HUES64 (cell line): ENCODE data around the gene RPP40.

Experiments used
- H3K27ac ChIP-seq: 2 replicates; pipeline ENCODE4 v1.7.0; 2013; ENCODE audit warnings: low read depth, low read length, inconsistent platforms
- H3K27me3 ChIP-seq: 2 replicates; pipeline ENCODE4 v1.6.1; 2013; ENCODE audit warnings: mild to moderate bottlenecking, low read length; ENCODE audit not compliant: insufficient read depth
- H3K36me3 ChIP-seq: 2 replicates; pipeline ENCODE4 v1.6.1; 2013; ENCODE audit warnings: mild to moderate bottlenecking, low read length; ENCODE audit not compliant: insufficient read depth
- H3K4me1 ChIP-seq: 2 replicates; pipeline ENCODE4 v1.6.1; 2013; ENCODE audit warnings: mild to moderate bottlenecking, low read length, moderate library complexity; ENCODE audit not compliant: insufficient read depth
- H3K4me3 ChIP-seq: 2 replicates; pipeline ENCODE4 v1.5.1; 2013; ENCODE audit warnings: mild to moderate bottlenecking, low read length, moderate library complexity
- H3K9ac ChIP-seq: 2 replicates; pipeline ENCODE4 v1.6.1; 2013; ENCODE audit warnings: mild to moderate bottlenecking, low read depth, low read length
- H3K9me3 ChIP-seq: 2 replicates; pipeline ENCODE4 v1.6.1; 2013; ENCODE audit warnings: low read depth, low read length; ENCODE audit not compliant: insufficient read depth
- WGBS: fragments of 150-250, 120-280 bp; methylation state at CpG from one replicate; pipeline ENCODE4 v1.1.7; 2013; ENCODE audit warnings: missing lambda C conversion rate; 5-methylcytosine and 5-hydroxymethylcytosine counted together

Gene RPP40

GRCh38 chr6:4983322-4983721 lies 20.5 kb downstream of the RPP40 start:
- Histone ChIP-seq H3K36me3 (no peaks in the 10 kb centered on the region), H3K9me3 (peaks cover 8% of the 10 kb centered on the region; the same call in 1 of the 2 replicates), H3K9ac (no peak overlapping the region), H3K4me1 (no peaks in the 10 kb centered on the region; the same call in 1 of the 2 replicates), H3K4me3 (no peak overlapping the region), H3K27ac (no peak overlapping the region), H3K27me3 (no peaks in the 10 kb centered on the region)
- 90% methylated on average over 6 of the region's 6 CpGs for WGBS

GRCh38 chr6:4981761-4982160 lies 22.1 kb downstream of the RPP40 start:
- Histone ChIP-seq H3K4me1 (no peaks in the 10 kb centered on the region; the same call in 1 of the 2 replicates), H3K4me3 (no peak overlapping the region), H3K36me3 (no peaks in the 10 kb centered on the region), H3K27ac (no peak overlapping the region), H3K9me3 (peaks cover 10% of the 10 kb centered on the region; the same call in 1 of the 2 replicates), H3K27me3 (no peaks in the 10 kb centered on the region), H3K9ac (no peak overlapping the region)
- 89% methylated on average over 6 of the region's 6 CpGs for WGBS

- H3K27ac ChIP-seq, result no peak overlapping the region
- H3K4me1 ChIP-seq, result peaks cover 7% of the 10 kb centered on the region
- 95% methylated on average over 2 of the region's 3 CpGs for WGBS
- H3K9me3 ChIP-seq, result peaks cover 11% of the 10 kb centered on the region; the same call in 1 of the 2 replicates
- H3K27me3 ChIP-seq, result no peaks in the 10 kb centered on the region
- no peaks in the 10 kb centered on the region for H3K36me3 ChIP-seq
- no peak overlapping the region for H3K9ac ChIP-seq
- H3K4me3 ChIP-seq, result no peak overlapping the region
These were observed 24.4 kb downstream of the RPP40 start for GRCh38 chr6:4979426-4979825.

- Histone ChIP-seq H3K27ac (no peak overlapping the region), H3K36me3 (no peaks in the 10 kb centered on the region), H3K9me3 (peaks cover 11% of the 10 kb centered on the region; the same call in 1 of the 2 replicates), H3K4me1 (peaks cover 19% of the 10 kb centered on the region), H3K4me3 (no peak overlapping the region), H3K9ac (no peak overlapping the region), H3K27me3 (no peaks in the 10 kb centered on the region)
- 95% methylated on average over 5 of the region's 5 CpGs for WGBS
These were observed 26.4 kb downstream of the RPP40 start for GRCh38 chr6:4977468-4977867.

GRCh38 chr6:4975506-4975905 lies 28.3 kb downstream of the RPP40 start:
- Histone ChIP-seq H3K4me3 (no peak overlapping the region), H3K36me3 (no peaks in the 10 kb centered on the region), H3K9ac (no peak overlapping the region), H3K27me3 (no peaks in the 10 kb centered on the region), H3K4me1 (peaks cover 19% of the 10 kb centered on the region), H3K9me3 (peaks cover 11% of the 10 kb centered on the region; the same call in 1 of the 2 replicates), H3K27ac (no peak overlapping the region)
- WGBS, result 90% methylated on average over 2 of the region's 3 CpGs

GRCh38 chr6:4974962-4975361 lies 28.9 kb downstream of the RPP40 start:
- Histone ChIP-seq H3K9ac (no peak overlapping the region), H3K27me3 (no peaks in the 10 kb centered on the region), H3K4me3 (no peak overlapping the region), H3K27ac (no peak overlapping the region), H3K36me3 (no peaks in the 10 kb centered on the region), H3K9me3 (peaks cover 11% of the 10 kb centered on the region; the same call in 1 of the 2 replicates), H3K4me1 (peaks cover 19% of the 10 kb centered on the region)
- WGBS, result 93% methylated on average over 8 of the region's 8 CpGs

- H3K9ac ChIP-seq, result peak overlapping the region; percentile 54; the same call in 1 of the 2 replicates
- peak overlapping the region; percentile 70 for H3K27ac ChIP-seq
- H3K4me1 ChIP-seq, result peaks cover 19% of the 10 kb centered on the region
- peaks cover 7% of the 10 kb centered on the region; the same call in 1 of the 2 replicates for H3K9me3 ChIP-seq
- no peaks in the 10 kb centered on the region for H3K27me3 ChIP-seq
- H3K36me3 ChIP-seq, result no peaks in the 10 kb centered on the region
- no peak overlapping the region for H3K4me3 ChIP-seq
- WGBS, result 39% methylated on average over 14 of the region's 14 CpGs
These were observed 29.7 kb downstream of the RPP40 start for GRCh38 chr6:4973982-4974745.

GRCh38 chr6:4973415-4973814 lies 30.4 kb downstream of the RPP40 start:
- Histone ChIP-seq H3K9me3 (0 out of 2 replicates have a peak, but pooled peaks cover 3% of the 10 kb centered on the region), H3K27ac (no peak overlapping the region; the same call in 1 of the 2 replicates), H3K9ac (peak overlapping the region; percentile 54; the same call in 1 of the 2 replicates), H3K27me3 (no peaks in the 10 kb centered on the region), H3K4me1 (peaks cover 19% of the 10 kb centered on the region), H3K4me3 (no peak overlapping the region), H3K36me3 (no peaks in the 10 kb centered on the region)
- 95% methylated on average over 12 of the region's 13 CpGs for WGBS

- 0 out of 2 replicates have a peak, but pooled peaks cover 3% of the 10 kb centered on the region for H3K9me3 ChIP-seq
- no peaks in the 10 kb centered on the region for H3K27me3 ChIP-seq
- H3K4me1 ChIP-seq, result peaks cover 19% of the 10 kb centered on the region
- H3K4me3 ChIP-seq, result no peak overlapping the region
- no peak overlapping the region for H3K9ac ChIP-seq
- H3K36me3 ChIP-seq, result no peaks in the 10 kb centered on the region
- no peak overlapping the region for H3K27ac ChIP-seq
- WGBS, result 93% methylated on average over 10 of the region's 10 CpGs
These were observed 31.4 kb downstream of the RPP40 start for GRCh38 chr6:4972438-4972837.

- 83% methylated on average over 7 of the region's 7 CpGs for WGBS
- Histone ChIP-seq H3K36me3 (no peaks in the 10 kb centered on the region), H3K9ac (no peak overlapping the region), H3K9me3 (0 out of 2 replicates have a peak, but pooled peaks cover 2% of the 10 kb centered on the region), H3K27ac (no peak overlapping the region), H3K27me3 (no peaks in the 10 kb centered on the region), H3K4me1 (peaks cover 19% of the 10 kb centered on the region), H3K4me3 (no peak overlapping the region)
These were observed 32.0 kb downstream of the RPP40 start for GRCh38 chr6:4971851-4972250.

GRCh38 chr6:4970739-4971395 lies 33.0 kb downstream of the RPP40 start:
- Histone ChIP-seq H3K4me3 (no peak overlapping the region), H3K27ac (no peak overlapping the region), H3K9me3 (no peaks in the 10 kb centered on the region), H3K36me3 (no peaks in the 10 kb centered on the region), H3K27me3 (no peaks in the 10 kb centered on the region), H3K4me1 (peaks cover 19% of the 10 kb centered on the region), H3K9ac (no peak overlapping the region)
- 73% methylated on average over 8 of the region's 9 CpGs for WGBS
